VCaP (cell line): ENCODE data around the gene ZNF740.

Source experiments
- H3K27ac ChIP-seq: fragments of 450-650 bp; 2 replicates; pipeline ENCODE4 v1.5.1; 2017
- CTCF ChIP-seq: fragments of 450-650 bp; conservative IDR thresholded peaks from 2 replicates; pipeline ENCODE4 v1.5.1; 2017; ENCODE audit warnings: mild to moderate bottlenecking, moderate library complexity

The ZNF740 gene

DNA sequence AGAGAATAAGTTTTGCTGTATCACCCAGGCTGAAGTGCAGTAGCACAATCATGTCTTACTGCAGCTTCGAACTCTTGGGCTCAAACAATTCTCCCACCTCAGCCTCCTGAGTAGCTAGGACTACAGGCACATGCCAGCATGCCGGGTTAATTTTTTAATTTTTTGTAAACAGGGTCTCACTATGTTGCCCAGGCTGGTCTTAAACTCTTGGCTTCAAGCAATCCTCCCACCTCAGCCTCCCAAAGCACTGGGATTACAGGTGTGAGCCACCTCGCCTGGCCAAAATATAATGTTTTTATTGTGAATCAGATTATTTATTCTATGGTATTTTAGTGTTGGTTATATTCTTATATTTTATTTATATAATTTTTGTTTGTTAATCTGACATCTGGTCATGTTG lies 3.8 kb upstream of the ZNF740 start:
- TF ChIP-seq CTCF: no peak
- H3K27ac ChIP-seq: peak overlapping the region; percentile 59

- peak overlapping the region; percentile 98; the same call in 1 of the 2 replicates for H3K27ac ChIP-seq
These were observed 3.1 kb upstream of the ZNF740 start for GRCh38 chr12:53177447-53177846.

DNA sequence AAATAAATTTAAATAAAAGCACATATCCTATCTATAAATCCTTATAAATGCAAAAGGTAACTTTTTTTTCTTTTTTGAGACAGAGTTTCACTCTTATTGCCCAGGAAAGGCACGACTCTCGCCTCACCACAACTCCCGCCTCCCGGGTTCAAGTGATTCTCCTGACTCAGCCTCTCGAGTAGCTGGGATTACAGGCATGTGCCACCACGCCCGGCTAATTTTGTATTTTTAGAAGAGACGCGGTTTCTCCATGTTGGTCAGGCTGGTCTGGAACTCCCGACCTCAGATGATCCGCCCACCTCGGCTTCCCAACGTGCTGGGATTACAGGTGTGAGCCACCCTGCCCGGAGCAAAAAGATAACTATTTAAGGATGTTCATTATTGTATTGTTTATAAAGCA lies 1.7 kb upstream of the ZNF740 start:
- H3K27ac ChIP-seq: peak overlapping the region; percentile 98

DNA sequence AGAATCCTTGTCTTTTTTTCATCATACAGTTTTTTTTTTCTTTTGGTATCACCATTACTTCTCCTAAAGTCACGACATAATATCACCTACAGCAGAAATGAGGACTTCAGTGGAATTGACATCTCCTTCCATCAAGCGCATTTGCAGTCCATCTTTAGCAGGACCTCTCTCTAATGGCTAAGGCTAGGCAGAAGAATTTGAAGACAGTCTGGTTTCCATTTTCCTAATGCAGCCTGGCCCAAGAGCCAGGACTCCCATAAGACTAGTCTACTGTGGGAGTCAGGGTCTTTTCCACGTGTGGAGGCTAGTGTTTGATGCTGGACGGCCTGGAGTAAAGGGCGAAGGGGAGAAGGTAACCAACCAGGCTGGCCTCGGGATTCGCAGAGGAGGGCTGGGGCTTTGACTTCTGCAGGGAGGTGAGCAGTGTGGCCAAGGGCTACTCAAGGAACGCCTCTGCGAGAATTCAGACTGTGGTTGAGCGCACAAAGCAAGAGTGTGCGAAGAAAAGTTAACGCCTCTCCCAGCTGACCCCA lies 769 bp upstream of the ZNF740 start:
- TF ChIP-seq CTCF: no peak
- H3K27ac ChIP-seq: peak overlapping the region; percentile 98

GRCh38 chr12:53180931-53181645 lies 566 bp downstream of the ZNF740 start:
- TF ChIP-seq CTCF: no peak
- H3K27ac ChIP-seq: peak overlapping the region; percentile 98

- peak overlapping the region; percentile 98 for H3K27ac ChIP-seq
- no peak for TF ChIP-seq CTCF
These were observed 1.4 kb downstream of the ZNF740 start for GRCh38 chr12:53181935-53182334.

DNA sequence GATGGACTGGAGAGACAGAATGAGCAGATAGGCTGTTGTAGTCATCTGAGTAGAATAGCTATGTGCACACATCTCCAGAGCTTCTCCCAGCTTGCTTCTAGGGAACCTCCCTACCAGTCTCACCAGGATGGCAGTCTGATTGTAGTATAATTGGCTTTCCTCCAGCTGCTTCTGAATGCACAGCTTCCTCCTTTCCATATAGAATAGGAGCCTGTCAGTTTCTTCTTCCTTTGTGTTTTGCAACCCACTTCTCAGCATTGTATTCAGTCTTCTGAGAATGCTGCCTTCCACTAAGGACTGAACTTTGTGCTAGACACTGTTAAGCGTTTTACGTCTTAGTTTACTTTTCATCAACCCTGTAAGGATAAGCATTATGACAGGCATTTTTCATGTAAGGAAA lies 2.4 kb downstream of the ZNF740 start:
- no peak for TF ChIP-seq CTCF
- H3K27ac ChIP-seq: peak overlapping the region; percentile 98; the same call in 1 of the 2 replicates

- peak overlapping the region; percentile 98; the same call in 1 of the 2 replicates for H3K27ac ChIP-seq
- no peak for TF ChIP-seq CTCF
These were observed 4.3 kb downstream of the ZNF740 start for GRCh38 chr12:53184828-53185227.
